HG03469 (cell line): ENCODE results near the gene WIZ.

Experiments used
- ATAC-seq: cut with Tn5 transposase; IDR thresholded peaks from one replicate; pipeline ENCODE4 v1.9.1; 2021; ENCODE audit warnings: mild to moderate bottlenecking, moderate library complexity, moderate number of reproducible peaks; ENCODE audit not compliant: unreplicated experiment

WIZ gene

DNA sequence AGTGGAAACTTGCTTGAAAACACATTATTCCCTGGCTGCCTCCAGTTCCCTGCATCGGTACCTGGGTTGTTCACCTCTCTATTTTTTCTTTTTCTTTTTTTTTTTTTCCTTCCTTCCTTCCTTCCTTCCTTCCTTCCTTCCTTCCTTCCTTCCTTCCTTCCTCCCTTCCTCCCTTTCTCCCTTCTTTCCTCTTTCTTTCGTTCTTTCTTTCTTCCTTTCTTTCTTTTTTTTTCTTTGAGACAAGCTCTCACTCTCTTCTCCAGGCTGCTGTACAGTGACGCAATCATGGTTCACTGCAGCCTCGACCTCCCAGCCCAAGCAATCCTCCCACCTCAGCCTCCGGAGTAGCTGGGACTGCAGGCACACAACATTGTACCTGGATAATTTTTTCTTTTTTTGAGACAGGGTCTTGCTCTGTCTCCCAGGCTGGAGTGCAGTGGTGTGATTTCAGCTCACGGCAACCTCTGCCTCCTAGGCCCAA lies 18.0 kb upstream of the WIZ start:
- ATAC-seq: no peak

DNA sequence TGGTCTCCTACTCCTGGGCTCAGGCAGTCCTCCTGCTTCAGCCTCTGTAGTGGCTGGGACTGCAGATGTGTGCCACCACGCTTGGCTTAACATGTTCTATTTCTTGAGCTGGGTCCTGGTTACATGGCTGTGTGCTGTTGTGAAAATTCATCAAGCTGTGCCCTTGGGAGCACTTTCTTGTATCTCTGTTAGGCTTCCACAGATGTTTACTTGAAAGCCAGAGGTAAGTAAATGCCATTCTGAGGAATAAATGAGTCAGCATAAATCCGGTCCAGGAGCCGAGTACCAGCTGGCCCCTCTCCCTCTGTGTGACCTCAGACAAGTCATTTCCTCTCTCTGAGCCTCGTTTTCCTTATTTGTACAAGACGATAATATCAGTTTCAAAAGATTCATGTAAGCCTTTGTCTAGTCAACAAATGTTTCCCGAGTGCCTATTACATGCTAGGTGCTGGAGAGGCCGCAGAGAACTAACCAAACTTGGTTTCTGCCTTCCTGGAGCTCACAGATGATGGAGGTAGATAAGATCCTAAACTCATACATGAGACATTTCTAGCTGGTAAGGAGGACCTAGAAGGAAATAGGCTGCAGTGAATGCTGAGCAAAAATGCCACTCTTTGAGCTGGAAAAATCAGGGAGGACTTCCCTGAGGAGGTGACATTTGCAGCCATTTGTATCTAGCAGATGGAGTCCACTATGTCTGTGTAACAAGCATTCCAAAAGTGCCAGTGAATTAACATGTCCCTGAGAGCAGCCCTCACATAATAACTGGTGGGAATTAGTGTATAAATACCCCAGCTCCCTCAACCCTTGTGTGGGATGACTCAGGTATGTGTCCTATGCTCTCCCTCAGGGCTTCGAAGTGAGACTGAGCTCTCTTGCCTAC lies 17.3 kb upstream of the WIZ start:
- ATAC-seq: no peak

DNA sequence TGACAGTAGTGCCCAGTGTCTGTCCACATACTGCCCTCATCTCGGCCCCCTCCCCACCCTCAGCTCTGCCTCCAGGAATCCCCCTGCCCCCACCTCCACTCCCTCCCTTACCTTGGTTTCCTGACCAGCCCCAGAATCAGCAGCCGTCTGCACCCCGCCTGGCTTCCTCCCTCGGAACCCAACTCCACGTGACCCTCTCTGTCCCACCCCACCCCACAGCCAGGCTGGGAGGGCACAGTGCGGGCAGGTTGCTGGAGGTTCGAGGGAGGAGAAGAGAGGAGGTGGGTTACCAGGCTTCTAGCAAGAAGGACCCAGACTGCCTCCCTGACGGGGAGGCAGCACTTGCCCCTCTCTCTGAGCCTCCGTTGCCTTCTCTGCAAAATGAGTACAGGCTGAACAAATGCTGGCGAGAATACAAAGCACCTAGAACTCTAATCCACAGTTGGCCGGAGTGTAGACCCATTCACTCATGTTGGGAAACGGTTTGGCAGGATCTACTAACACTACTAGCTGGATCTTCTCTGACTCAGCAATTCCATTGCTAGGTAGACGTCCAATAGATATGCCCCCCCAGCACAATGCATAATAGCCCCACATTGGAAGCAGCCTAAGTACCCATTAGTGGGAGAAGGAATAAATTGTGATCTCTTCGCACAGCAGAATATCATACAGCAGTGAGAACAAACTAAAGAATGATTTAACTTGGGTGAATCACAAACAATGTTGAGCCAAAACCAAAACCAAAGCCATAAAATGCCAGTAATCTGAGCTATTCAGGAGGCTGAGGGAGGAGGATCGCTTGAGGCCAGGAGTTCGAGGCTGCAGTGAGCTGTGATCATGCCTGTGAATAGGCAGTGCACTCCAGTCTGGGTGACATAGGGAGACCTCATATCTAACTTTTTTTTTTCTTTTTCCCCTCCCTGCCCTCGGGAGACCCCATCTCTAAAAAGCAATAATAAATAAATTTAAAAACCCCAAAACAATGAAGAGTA lies 14.9 kb upstream of the WIZ start, which contains the start of gene RASAL3:
Gene RASAL3 (minus strand): TSS at position 151 of the 992 bp plus-strand sequence. CDS start 186 bp downstream, outside the sequence.
- ATAC-seq: no peak

GRCh38 chr19:15463861-15464371 lies 14.2 kb upstream of the WIZ start:
- no peak for ATAC-seq

DNA sequence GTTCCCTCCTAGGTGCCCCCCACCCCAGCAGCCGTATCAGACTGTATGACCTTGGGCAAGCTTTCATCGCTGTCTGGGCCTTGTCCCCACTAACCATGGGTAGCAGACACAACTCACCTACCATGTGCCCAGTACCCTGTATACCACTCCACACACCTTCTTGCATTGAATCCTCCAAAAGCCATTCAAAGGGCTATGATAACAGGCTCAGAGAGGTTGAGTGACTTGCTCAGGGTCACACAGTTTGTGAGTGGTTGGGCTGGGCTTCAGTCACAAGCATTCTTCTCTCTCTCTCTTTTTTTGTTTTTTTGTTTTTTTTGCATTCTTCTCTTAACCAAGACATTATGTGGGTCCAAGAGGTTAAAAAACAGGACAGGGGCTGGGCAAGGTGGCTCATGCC lies 11.9 kb upstream of the WIZ start:
- ATAC-seq: no peak

GRCh38 chr19:15457701-15458484 lies 8.1 kb upstream of the WIZ start:
- ATAC-seq: no peak

DNA sequence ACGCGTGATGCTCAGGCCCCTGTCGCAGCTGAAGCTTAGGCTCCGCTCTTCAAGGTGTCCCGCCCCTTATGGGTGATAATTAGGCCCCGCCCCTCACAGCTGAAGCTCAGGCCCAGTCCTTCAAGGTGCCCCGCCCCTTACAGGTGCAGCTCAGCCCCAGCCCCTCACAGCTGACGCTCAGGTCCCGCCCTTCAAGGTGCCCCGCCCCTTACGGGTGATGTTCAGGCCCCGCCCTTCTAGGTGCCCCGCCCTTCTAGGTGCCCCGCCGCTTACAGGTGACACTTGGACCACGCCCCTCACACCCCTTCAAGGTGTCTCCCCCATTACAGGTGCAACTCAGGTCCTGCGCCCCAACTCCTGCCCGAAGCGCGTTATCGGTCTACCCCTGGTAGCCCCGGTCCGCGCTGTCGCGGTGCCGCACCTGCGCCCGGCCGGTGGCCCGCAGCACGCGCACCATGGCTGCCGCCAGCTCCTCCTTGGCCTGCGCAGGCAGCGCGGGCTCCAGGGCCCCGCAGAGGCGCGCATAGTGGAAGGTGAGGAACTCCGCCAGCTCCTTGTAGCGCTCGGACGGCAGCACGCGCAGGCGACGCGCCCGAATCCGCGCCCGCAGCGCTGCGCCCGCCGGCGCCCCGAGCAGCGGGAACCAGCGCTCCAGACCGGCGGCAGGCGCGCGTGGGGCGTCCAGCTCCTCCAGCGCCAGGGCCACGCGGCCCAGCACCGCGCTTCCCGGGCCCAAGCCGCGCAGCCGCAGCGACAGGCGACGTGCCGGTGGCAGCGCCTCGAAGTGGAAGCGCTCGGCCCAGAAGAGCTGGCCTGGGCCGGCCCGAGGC lies 7.3 kb upstream of the WIZ start:
- no peak for ATAC-seq

DNA sequence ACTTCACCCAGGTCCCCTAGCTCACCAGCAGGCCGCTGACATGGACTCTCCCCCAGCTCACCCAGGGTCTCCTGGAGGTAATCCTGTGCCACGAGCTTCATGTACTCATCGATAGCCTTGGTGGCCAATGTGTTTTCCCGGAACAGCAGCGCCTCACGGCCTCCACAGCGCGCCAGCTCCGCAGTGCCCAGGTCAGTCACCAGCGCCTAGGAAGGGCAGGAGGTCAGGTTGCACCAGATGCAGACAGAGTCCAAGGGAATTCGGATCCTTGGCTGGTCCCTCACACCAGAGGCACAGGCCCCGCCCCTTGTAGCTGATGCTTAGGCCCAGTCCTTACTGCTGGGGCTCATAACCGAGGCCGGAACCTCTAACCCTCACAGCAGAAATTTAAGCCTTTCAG lies 6.7 kb upstream of the WIZ start:
- ATAC-seq: no peak

DNA sequence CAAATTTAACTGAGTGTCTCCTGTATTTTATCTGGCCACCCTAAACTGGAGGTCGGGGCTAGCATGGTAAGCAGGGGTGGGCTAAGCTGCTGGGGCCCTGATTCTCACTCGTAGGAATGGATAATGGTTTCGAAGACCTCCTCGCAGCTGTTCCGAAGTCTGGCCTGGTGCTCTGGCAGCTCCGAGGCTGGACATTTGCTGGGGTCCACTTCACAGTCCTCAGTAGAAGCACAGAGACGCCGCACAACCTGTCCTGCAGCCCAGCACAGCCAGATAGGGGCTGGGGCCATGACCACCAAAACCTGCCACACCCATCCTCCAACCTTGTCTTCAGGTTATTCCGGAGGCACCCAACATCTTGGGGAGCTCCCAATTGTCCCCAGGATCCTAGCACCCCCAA lies 6.2 kb upstream of the WIZ start:
- no peak for ATAC-seq

DNA sequence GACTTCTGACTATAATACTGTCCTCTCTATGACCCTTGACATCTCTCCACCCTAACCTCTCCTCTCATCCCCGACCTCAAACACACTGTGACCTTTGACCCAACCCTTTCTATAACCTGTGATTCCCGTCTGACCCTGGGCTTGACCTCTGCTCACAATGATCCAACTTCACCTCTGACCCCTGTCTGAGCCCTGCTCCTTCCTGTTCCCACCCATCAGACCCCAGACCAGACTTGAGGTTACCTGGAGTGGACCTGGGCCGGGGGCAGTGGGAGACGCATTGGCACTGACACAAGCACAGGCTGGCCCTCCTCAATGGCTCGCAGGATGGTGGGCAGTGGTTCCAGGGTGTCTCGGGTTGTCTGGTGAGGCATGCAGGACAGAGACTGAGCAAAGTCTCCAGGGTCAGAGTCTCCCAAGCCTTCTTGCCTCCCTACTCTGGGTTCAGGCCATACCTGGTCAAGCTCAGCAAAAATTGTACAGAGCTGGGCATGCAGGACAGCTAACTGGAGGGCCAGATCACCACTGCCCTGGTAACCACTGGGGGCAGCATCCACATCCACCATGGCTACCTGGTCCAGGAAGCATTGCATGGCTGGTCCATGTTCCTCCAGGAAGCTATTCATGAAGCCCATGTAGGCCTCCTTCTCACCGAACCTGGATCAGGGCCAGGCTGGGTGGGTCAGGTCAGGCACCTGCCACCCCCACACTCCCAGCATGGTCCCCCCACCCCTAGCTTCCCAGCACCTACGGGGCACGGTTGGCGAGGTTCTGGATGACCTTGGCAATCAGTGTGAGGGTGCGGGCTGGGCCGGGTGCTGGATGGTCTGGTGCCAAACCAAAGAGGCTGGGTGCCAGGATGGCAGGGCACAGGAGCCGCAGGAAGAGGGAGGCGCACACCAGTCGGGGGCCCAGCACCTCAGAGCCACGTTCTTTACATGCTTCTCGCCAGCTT lies 4.4 kb upstream of the WIZ start:
- ATAC-seq: no peak

GRCh38 chr19:15453091-15453578 lies 3.4 kb upstream of the WIZ start:
- ATAC-seq: no peak

DNA sequence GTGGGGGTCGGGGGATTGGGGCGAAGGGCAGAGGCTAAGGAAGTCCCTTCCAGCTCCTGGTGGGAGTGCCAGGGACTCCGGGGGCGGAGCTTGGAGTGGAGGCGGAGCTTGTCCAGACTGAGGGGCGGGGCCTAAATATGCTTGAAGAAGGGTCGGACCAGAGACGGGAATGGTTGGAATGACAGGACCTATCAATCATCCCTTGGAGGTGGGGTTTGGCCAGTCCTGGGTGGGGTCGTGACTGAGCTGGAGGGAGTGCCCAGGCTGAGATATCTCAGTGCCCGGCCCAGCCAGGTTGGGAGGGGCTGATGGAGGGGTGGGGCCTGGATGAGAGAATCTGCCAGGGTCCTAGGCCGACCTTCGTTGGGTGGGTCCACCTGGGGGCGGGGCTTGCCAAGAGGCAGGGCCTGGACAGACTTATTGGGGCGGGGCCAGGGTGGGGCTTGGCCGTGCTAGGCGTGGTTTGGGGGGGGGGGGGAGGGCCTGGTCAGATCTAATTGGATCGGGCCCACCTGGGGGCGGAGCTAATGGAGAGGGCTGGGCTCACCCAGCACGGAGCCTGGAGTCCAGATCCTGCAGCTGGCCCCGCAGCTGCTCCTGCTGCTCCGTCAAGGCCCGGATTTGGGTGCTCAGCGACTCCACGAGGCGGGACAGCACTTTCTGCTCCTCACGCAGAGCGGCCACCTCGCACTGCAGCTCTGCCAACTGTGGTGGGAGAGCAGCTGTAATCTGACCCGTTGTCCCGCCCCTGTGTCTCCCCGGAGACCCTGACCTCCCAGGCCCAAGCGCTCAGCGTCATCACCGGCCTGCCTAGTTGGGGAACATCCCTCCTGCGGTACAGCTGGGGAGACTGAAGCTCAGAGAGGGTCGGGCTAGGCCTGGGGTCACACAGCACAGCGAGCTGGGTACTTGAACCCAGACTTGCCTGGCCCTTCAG lies 2.6 kb upstream of the WIZ start:
- no peak for ATAC-seq

DNA sequence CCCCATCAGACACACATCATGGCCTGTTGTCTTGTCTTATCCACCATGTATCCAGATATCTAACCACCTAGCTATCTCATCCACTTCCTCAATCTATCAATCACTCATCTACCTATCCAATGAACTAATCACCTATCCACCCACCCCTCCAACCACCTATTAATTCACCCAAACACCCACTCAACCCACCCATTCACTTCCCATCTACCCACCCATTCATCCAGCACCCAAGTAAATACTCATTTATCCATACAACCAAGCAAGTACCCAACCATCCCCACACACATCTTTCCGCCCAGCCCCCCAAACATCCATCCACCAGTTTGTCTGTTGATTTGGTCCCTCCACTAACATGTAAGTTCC lies 753 bp upstream of the WIZ start:
- no peak for ATAC-seq

DNA sequence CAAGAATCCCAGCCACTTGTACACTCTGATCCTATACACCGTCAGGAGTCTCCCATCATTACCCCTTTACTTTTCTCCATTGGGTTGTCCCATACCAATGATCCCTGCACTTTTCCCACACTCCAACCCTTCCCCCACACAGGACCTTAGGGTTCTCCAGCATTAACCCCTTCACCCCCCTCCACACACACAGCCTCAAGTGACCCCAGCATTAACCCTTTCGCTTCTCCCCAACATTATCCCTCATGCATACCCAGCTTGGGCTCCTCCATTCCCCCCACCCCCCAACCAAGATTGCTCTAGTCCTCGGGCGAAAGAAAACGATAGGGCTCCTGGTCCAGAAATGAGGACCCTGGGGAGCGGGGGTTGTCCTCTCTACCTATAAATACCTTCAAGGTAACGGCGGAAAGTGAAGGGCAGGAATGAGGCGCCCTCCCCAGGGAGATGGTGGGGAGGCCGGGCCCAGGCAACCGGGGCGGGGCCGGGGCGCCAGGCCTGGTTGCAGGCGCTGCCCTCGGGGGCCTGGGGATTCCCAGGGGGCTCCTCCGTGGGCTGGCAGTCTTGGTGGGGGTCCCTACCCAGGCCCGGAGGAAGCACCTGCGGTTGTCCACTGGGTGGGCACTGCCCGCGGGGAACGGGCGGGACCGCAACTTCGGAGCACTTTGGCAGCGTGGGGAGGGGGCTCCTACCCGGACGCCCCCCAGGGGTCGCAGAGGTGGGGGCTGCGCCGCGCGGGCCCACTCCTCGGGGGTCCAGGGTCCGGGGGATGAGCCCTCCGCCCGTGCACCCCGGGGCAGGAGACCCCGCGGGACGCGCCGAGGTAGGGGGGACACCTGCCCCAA lies 757 bp downstream of the WIZ start:
- no peak for ATAC-seq

DNA sequence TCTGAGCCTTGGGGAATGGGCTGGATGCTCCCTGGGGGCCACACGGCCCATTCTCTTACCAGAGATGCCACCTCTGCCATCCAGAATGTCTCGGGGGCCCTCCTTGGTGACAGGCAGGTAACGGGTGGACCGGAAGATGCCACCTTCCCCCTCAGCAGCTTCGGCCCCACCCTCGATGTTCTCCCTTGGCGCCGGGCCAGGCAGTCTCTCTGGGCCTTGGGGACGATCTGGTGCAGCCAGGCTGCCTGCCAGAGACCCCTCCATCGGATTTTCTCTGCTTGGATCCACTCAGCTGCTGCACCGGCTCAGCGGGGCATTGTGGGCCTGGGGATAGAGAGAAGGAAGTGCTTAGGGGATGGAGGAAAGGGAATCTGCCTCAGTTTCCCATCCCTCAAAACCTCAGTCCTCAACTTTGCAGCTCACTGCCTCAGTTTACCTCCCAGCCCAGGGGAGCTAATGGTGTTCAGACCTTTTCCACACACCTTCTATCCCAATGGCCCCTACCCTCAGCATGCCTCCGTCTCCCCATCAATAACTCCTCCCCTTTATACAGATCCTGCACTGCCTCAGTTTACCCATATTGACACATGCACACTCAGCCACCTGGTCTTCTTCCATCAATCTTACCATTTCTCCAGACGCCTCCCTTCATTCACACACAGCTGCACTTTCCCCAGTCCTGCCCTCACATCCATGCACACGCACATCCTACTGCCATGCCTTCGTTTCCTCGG lies 1.5 kb downstream of the WIZ start:
- no peak for ATAC-seq

GRCh38 chr19:15447057-15447456 lies 2.7 kb downstream of the WIZ start:
- no peak for ATAC-seq
